ENCODE data around the gene CCT8.
"Not testable (repeated sequence)": the region's sequence is repeated elsewhere in the genome, so short reads cannot be mapped to it uniquely, and the experiment has no call there.

Gene CCT8

GRCh38 chr21:29017639-29018237, 55.7 kb downstream of the CCT8 start:
- no peak for DNase-seq (ENCODE audit: low spot score)

GRCh38 chr21:29011236-29011635, 62.2 kb downstream of the CCT8 start:
- not testable (repeated sequence) for DNase-seq (ENCODE audit: low spot score)

- no peak for DNase-seq (ENCODE audit: low spot score)
These were observed 65.1 kb downstream of the CCT8 start for GRCh38 chr21:29008367-29008766.

GRCh38 chr21:29007810-29008209, 65.6 kb downstream of the CCT8 start:
- DNase-seq (ENCODE audit: low spot score): no peak

- DNase-seq (ENCODE audit: low spot score): no peak
These were observed 66.3 kb downstream of the CCT8 start for GRCh38 chr21:29007135-29007534.
